HepG2 (cell line): ENCODE measurements around the gene RPS19BP1. TPM values are rescaled to one million over a fixed set of nuclear protein-coding genes. Genes with fewer than 3 reads are reported as not detected.
A peak's percentile ranks its signal among the peaks of the same experiment; 100 is the strongest.

ENCODE experiments used
- DPF2 ChIP-seq: sonication (generic); formaldehyde crosslinking; IDR thresholded peaks from 2 replicates; pipeline ENCODE4 v1.4.0; 2020; ENCODE audit warnings: mild to moderate bottlenecking, low read depth, missing genetic modification reagents, borderline replicate concordance
- FOSL1 ChIP-seq: sonication (generic); formaldehyde crosslinking; IDR thresholded peaks from 2 replicates; pipeline ENCODE4 v1.9.0; 2021; ENCODE audit warnings: missing genetic modification reagents, borderline replicate concordance
- HMGXB3 ChIP-seq: sonication (generic); formaldehyde crosslinking; IDR thresholded peaks from 2 replicates; pipeline ENCODE4 v1.4.0; 2020; ENCODE audit warnings: missing genetic modification reagents, borderline replicate concordance
- IRF2 ChIP-seq: IDR thresholded peaks from 2 replicates; pipeline ENCODE4 v1.6.1; 2018; ENCODE audit warnings: missing genetic modification reagents, missing compliant biosample characterization
- NR2F2 ChIP-seq: IDR thresholded peaks from 2 replicates; pipeline ENCODE4 v1.6.1; 2012; ENCODE audit warnings: low read depth, inconsistent platforms, borderline replicate concordance
- PRPF4 ChIP-seq: fragments of 200-400 bp; formaldehyde crosslinking; IDR thresholded peaks from 2 replicates; pipeline ENCODE4 v1.6.1; 2016; ENCODE audit warnings: low read length, low read depth; ENCODE audit not compliant: poor library complexity, severe bottlenecking
- RNF219 ChIP-seq: sonication (generic); formaldehyde crosslinking; IDR thresholded peaks from 2 replicates; pipeline ENCODE4 v1.5.0; 2020; ENCODE audit warnings: mild to moderate bottlenecking, missing genetic modification reagents
- SMAD1 ChIP-seq: sonication (generic); formaldehyde crosslinking; IDR thresholded peaks from 2 replicates; pipeline ENCODE4 v1.4.0; 2020; ENCODE audit warnings: missing genetic modification reagents, low read depth, mild to moderate bottlenecking, borderline replicate concordance
- SP5 ChIP-seq: IDR thresholded peaks from 2 replicates; pipeline ENCODE4 v1.6.1; 2016; ENCODE audit warnings: low read depth, borderline replicate concordance
- THAP8 ChIP-seq: sonication (generic); formaldehyde crosslinking; IDR thresholded peaks from 2 replicates; pipeline ENCODE4 v1.5.1; 2020; ENCODE audit warnings: missing genetic modification reagents, mild to moderate bottlenecking, borderline replicate concordance
- ZBTB43 ChIP-seq: sonication (generic); formaldehyde crosslinking; conservative IDR thresholded peaks from 2 replicates; pipeline ENCODE4 v1.4.0; 2020; ENCODE audit warnings: missing genetic modification reagents
- ZFYVE20 ChIP-seq: sonication (generic); formaldehyde crosslinking; IDR thresholded peaks from 2 replicates; pipeline ENCODE4 v1.8.0; 2023; ENCODE audit warnings: low read depth, mild to moderate bottlenecking, moderate library complexity, missing genetic modification reagents, borderline replicate concordance
- ZNF253 ChIP-seq: sonication (generic); formaldehyde crosslinking; IDR thresholded peaks from 2 replicates; pipeline ENCODE4 v1.8.0; 2022; ENCODE audit warnings: mild to moderate bottlenecking, missing genetic modification reagents, borderline replicate concordance
- ZNF446 ChIP-seq: sonication (generic); formaldehyde crosslinking; IDR thresholded peaks from 2 replicates; pipeline ENCODE4 v1.5.0; 2020; ENCODE audit warnings: mild to moderate bottlenecking, missing genetic modification reagents
- ZNF569 ChIP-seq: sonication (generic); formaldehyde crosslinking; IDR thresholded peaks from 2 replicates; pipeline ENCODE4 v1.5.0; 2020; ENCODE audit warnings: mild to moderate bottlenecking, missing genetic modification reagents, moderate library complexity, borderline replicate concordance
- ZNF781 ChIP-seq: sonication (generic); formaldehyde crosslinking; IDR thresholded peaks from 2 replicates; pipeline ENCODE4 v1.5.1; 2020; ENCODE audit warnings: borderline replicate concordance, mild to moderate bottlenecking, missing genetic modification reagents; ENCODE audit errors: not compliant biosample characterization
- ZNF839 ChIP-seq: sonication (generic); formaldehyde crosslinking; IDR thresholded peaks from 2 replicates; pipeline ENCODE4 v1.4.0; 2020; ENCODE audit warnings: missing genetic modification reagents, mild to moderate bottlenecking, borderline replicate concordance
- ZNF841 ChIP-seq: sonication (generic); formaldehyde crosslinking; IDR thresholded peaks from 2 replicates; pipeline ENCODE4 v1.8.1; 2023; ENCODE audit warnings: missing genetic modification reagents, borderline replicate concordance
- polyA plus RNA-seq, 8 experiments: library from polyadenylated mRNA; depleted of rRNA in 3 of 8; stranded (reverse) in 7 of 8; unstranded in 1 of 8; fragments of >200 nt; fragmentation: Illumina TruSeq in 4 of 8; extraction: Trizol in 4 of 8; gene quantifications; 2 replicates each; pipeline versions ENCODE4 v1.2.1 to v1.2.3, GENCODE V29; 2011 to 2016; ENCODE audit warnings: low read depth in 4 of 8, missing spikeins in 1 of 8, mixed read lengths in 1 of 8; ENCODE audit not compliant: insufficient read depth in 1 of 8
- total RNA-seq, 5 experiments: library from RNA; depleted of rRNA; stranded (reverse); fragments of >200 nt; fragmentation: Illumina TruSeq; extraction: Trizol; gene quantifications; 2 replicates each; pipeline ENCODE4 v1.2.3, GENCODE V29; 2016; ENCODE audit warnings: low read depth in 1 of 5

The RPS19BP1 gene
- total and polyA plus RNA-seq, 2 of the 13 experiments (the other 11 are each of a cell fraction or from before 2014, with no cell fraction given), result 44.3 to 81.3 TPM

- TF ChIP-seq ZNF841 (no peak), ZFYVE20 (CRISPR knock-in tag) (0 out of 2 replicates have a peak, but pooled peaks have one; percentile 64), FOSL1 (CRISPR knock-in tag) (0 out of 2 replicates have a peak, but pooled peaks have one; percentile 28), ZNF446 (CRISPR knock-in tag) (peak; percentile 78; the same call in 1 of the 2 replicates), SMAD1 (CRISPR knock-in tag) (no peak), PRPF4 (no peak), RNF219 (CRISPR knock-in tag) (no peak), NR2F2 (no peak), HMGXB3 (peak; percentile 92), IRF2 (peak; percentile 79; the same call in 1 of the 2 replicates), ZNF839 (CRISPR knock-in tag) (no peak), ZNF253 (CRISPR knock-in tag) (no peak), SP5 (CRISPR knock-in tag) (0 out of 2 replicates have a peak, but pooled peaks have one; percentile 14), ZNF569 (CRISPR knock-in tag) (no peak), DPF2 (CRISPR knock-in tag) (no peak), ZNF781 (CRISPR knock-in tag) (peak; percentile 92), THAP8 (no peak), ZBTB43 (CRISPR knock-in tag) (peak; percentile 94)
Measured at GRCh38 chr22:39545386-39546365, 13.1 kb upstream of the RPS19BP1 start (continued).
